HG02938 (cell line): Measurements from ENCODE around the gene GPR146.

Experiments used
- ATAC-seq: cut with Tn5 transposase; IDR thresholded peaks from one replicate; pipeline ENCODE4 v1.9.1; 2021; ENCODE audit warnings: mild to moderate bottlenecking, moderate library complexity; ENCODE audit not compliant: unreplicated experiment

Gene GPR146

GRCh38 chr7:1056785-1057410 is 12.6 kb downstream of the GPR146 start:
- ATAC-seq: no peak

DNA sequence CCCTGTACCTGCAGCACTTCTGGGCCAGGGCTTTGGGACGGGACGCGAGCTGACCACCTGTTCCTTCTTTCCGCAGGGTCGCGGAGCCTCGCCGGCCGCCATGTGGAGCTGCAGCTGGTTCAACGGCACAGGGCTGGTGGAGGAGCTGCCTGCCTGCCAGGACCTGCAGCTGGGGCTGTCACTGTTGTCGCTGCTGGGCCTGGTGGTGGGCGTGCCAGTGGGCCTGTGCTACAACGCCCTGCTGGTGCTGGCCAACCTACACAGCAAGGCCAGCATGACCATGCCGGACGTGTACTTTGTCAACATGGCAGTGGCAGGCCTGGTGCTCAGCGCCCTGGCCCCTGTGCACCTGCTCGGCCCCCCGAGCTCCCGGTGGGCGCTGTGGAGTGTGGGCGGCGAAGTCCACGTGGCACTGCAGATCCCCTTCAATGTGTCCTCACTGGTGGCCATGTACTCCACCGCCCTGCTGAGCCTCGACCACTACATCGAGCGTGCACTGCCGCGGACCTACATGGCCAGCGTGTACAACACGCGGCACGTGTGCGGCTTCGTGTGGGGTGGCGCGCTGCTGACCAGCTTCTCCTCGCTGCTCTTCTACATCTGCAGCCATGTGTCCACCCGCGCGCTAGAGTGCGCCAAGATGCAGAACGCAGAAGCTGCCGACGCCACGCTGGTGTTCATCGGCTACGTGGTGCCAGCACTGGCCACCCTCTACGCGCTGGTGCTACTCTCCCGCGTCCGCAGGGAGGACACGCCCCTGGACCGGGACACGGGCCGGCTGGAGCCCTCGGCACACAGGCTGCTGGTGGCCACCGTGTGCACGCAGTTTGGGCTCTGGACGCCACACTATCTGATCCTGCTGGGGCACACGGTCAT is 13.3 kb downstream of the GPR146 start:
- no peak for ATAC-seq

GRCh38 chr7:1058311-1058710 is 14.0 kb downstream of the GPR146 start:
- no peak for ATAC-seq

GRCh38 chr7:1058821-1059199 is 14.5 kb downstream of the GPR146 start:
- ATAC-seq: no peak

DNA sequence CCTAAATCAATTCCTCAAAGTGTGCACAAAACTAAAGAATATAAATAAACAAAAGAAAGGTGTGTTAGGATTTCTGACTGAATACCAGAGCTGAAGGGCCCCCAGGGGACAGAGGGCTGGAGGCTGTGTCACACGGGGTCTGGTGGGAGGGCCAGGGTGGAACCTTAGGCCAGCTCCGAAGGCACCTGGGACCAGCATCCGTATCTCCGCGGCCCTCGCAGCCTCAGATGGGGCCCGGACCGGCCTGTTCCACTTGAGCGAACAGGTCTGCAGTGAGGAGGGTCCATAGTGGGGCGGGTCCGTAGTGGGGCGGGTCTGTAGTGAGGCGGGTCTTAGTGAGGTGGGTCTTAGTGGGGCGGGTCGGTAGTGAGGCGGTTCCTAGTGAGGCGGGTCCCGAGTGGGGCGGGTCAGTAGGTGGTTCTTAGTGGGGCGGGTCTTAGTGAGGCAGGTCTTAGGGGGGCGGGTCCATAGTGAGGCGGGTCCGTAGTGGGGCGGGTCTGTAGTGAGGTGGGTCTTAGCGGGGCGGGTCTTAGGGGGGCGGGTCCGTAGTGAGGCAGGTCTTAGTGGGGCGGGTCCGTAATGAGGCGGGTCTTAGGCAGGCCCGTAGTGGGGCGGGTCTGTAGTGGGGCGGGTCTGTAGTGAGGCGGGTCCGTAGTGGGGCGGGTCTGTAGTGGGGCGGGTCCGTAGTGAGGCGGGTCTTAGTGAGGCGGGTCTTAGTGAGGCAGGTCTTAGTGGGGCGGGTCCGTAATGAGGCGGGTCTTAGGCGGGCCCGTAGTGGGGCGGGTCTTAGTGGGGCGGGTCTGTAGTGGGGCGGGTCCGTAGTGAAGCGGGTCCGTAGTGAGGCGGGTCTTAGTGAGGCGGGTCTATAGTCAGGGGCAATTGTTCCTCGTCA is 15.1 kb downstream of the GPR146 start:
- ATAC-seq: no peak

GRCh38 chr7:1060315-1061072 is 16.1 kb downstream of the GPR146 start:
- no peak for ATAC-seq

GRCh38 chr7:1061180-1061579 is 16.8 kb downstream of the GPR146 start:
- no peak for ATAC-seq

GRCh38 chr7:1062296-1063294 is 18.2 kb downstream of the GPR146 start:
- ATAC-seq: peak; percentile 64

DNA sequence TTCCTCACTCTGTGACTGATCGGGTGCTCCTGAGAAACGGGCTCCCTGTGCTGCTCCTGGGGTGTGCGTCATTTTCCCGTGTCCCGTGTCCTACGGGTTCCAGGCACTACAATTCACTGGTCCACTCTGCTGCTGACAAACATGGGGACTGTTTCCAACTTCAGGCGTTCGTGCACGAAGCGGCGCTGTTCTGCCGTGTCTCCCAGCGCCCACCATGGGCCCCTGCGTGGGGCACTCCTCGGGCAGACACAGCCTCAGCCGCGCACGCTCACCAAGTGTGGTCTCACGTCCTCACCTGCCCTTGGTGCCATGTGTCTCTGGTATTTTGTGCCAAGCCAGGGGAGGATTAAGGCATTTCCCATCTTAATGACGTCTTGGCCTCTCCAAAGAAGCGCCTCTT is 19.0 kb downstream of the GPR146 start:
- ATAC-seq: no peak

GRCh38 chr7:1064581-1064980 is 20.2 kb downstream of the GPR146 start:
- ATAC-seq: no peak

DNA sequence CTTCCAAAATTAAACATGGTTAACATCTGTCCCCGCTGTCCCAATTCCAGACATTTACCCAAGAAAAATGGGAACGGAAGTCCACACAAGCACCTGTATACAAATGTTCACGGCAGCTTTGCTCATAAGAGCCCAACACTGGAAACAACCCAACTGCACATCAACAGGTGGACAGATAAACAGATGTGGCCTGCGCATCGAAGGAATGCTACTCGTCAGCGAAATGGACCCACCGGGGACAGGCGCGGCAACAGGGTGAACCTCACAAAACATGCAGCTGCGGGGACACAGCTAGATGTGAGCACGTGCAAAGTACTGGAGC is 20.9 kb downstream of the GPR146 start:
- no peak for ATAC-seq

DNA sequence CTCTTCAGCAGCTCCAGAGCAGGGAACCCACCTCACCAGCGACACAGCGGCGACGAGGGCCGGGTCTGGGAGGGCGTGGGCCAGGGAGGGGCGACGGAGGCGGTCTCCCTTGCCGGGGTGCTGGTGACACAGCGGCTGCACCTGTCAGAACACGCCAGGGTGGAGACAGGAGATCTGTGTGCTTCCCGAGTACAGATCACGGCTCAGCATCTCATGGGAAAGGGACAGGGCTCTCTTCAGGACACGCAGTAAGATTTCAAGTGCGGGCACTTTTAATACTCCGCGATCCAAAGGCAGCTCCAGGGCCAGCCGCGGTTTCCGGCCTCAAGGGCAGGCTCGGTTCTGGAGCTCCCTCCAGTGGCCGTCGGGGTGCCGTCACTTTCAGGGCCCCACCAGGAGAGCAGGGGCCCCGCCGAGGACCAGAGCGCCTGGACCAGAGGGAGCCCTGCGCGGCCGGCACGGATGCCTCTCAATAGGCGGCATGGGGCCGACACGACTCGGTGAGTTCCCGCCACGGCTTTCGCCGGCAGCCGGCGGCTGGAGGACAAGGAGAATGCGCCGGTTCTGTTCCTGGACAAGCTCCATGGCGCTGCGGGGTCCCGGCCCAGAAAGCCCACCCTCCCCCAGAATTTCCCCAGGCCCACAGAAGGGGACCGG is 21.4 kb downstream of the GPR146 start:
- no peak for ATAC-seq

DNA sequence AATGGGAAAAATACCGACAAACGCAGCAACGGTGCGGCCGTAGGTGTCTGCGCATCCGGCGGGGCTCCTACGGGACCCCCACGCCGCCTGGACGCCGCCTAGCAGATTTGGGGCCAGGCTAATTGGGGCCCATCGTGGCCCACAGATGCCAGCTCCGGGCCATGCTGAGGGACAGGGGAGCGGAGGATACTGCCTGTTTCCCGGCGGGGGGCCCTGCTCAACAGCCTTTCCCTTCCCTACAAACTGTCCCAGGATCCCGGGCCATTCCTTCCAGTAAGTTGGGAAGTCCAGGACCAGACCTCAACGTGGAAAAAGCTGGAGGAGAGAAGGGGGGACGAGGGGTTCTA is 21.9 kb downstream of the GPR146 start:
- no peak for ATAC-seq

- no peak for ATAC-seq
These were observed 23.7 kb downstream of the GPR146 start for GRCh38 chr7:1068013-1068412.

GRCh38 chr7:1068619-1069018 is 24.3 kb downstream of the GPR146 start:
- ATAC-seq: no peak

DNA sequence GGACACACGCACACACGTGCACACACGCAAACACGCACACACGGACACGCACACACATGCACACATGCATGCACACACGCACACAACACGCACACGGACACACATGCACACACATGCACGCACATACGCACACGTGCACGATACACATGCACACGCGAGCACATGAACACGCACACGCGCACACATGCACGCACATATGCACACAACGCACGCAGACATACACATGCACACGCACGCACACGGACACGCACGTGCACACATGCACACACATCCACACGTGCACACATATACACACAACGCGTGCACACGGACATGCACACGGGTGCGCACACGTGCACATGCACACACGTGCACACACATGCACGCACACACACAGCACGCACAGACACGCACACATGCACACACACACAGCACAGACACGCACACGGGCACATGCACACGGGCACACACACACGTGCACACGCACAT is 26.2 kb downstream of the GPR146 start:
- ATAC-seq: no peak

DNA sequence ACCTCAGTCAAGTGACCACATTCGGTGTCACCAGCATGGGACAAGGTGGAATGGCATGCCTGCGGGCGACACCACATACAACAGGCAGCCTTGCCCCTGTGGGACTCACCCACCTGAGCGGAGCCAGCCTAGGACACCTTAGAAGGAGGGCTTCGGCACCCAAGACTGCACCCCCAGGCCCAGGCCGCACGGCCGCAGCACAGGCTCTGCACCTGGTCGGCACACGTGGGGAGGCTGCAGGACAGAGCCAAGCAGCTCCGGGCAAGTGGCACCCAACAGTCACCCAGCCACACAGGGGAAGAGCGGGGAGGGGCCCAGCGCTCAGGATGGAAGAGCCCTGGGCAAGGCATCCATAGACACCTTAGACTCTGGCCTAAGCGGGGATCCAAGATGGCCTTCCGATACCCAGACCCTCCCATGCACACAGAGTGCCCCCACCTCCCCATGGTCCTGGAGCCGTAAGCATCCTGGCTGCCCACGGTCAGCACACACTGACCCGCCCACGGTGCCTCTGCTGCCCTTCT is 27.4 kb downstream of the GPR146 start:
- ATAC-seq: no peak

- no peak for ATAC-seq
These were observed 29.0 kb downstream of the GPR146 start for GRCh38 chr7:1073142-1073977.
